Skin epidermis (tissue), 12 donors: ENCODE results near the gene C20orf204.

Experiments
- H3K27ac ChIP-seq, 21 experiments: fragments of 200-600 bp; sonication (generic) in 11 of 21; one replicate each; pipeline ENCODE4 v1.5.0; 2020; ENCODE audit warnings: mild to moderate bottlenecking in 3 of 21, inconsistent platforms in 2 of 21, moderate library complexity in 2 of 21
- H3K4me3 ChIP-seq, 7 experiments: fragments of 200-600 bp; sonication (generic) in 2 of 7; one replicate each; pipeline ENCODE4 v1.5.0; 2020; ENCODE audit warnings: inconsistent platforms in 2 of 7, mild to moderate bottlenecking in 2 of 7, moderate library complexity in 1 of 7

The C20orf204 gene

DNA sequence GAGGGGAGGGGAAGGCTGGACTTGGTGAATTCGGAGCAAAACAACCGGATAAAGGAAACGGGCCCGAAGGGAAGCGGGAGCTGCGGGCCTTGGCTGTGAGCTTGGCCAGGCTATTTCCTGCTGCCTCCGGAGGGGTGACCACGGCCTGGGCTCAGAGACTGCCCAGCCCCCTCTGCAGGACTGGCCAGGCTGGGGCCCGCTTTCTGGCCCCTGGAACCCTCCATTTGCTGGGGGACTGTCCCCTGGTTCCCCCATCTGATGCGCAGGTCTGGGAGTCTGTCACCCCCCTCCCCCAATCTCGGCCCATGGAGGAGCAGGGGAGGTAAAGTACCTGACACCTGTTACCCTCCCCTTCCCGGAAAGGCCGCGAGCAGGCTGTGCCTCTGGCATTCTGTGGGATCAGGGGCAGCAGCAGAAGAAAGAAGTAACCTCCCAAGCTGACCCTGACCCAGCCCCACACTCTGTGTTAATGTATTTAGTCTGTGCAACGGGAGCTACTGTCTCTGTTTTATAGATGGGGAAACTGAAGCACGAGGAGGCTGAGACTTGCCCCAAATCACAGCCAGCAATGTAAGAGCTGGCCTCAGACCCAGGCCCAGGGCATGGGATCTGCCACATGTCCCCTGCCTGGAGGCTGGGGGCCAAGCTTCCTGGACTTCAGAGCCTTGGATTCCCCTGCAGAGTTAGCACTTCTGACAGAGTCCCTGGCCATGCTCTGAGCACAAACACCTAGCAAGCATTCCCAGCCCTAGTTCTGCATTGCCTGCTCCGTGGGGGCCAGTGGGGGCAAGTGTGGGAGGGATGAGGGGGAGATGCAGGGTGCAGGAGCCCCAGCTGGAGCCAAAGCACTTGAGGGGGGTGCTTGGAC is 3.5 kb downstream of the C20orf204 start:
- peak overlapping the region; percentile 37 to 57 (median 48) for H3K4me3 ChIP-seq
- peak overlapping the region in 15 of 21 experiments; percentile 4 to 91 (median 73) for H3K27ac ChIP-seq

- no peak overlapping the region for H3K4me3 ChIP-seq
- peak overlapping the region in 12 of 21 experiments; percentile 3 to 91 (median 74) for H3K27ac ChIP-seq
These were observed 4.5 kb downstream of the C20orf204 start for GRCh38 chr20:64040231-64041039.

GRCh38 chr20:64041040-64041780 is 5.2 kb downstream of the C20orf204 start:
- peak overlapping the region in 3 of 7 experiments; percentile 33 to 44 (median 35) for H3K4me3 ChIP-seq

DNA sequence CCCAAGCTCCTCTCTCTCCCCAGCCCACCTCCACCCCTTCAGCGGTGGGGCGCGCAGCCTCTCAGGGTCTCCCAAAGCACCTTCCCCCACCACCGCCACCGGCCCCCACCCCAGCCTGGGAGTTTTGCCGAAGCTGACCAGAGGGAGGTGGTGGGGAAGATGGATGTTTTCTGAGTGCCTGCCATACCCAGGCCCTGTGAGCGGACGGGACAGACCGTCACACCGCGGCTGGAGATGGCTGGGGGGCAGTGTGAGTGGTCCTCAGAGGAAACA is 5.7 kb downstream of the C20orf204 start:
- Histone ChIP-seq H3K4me3 (peak overlapping the region in 5 of 7 experiments; percentile 33 to 44 (median 41)), H3K27ac (peak overlapping the region in 17 of 21 experiments; percentile 38 to 91 (median 84))

More at GRCh38 chr20:64041040-64041780, 5.2 kb downstream of the C20orf204 start:
- peak overlapping the region in 14 of 21 experiments; percentile 38 to 91 (median 84) for H3K27ac ChIP-seq

DNA sequence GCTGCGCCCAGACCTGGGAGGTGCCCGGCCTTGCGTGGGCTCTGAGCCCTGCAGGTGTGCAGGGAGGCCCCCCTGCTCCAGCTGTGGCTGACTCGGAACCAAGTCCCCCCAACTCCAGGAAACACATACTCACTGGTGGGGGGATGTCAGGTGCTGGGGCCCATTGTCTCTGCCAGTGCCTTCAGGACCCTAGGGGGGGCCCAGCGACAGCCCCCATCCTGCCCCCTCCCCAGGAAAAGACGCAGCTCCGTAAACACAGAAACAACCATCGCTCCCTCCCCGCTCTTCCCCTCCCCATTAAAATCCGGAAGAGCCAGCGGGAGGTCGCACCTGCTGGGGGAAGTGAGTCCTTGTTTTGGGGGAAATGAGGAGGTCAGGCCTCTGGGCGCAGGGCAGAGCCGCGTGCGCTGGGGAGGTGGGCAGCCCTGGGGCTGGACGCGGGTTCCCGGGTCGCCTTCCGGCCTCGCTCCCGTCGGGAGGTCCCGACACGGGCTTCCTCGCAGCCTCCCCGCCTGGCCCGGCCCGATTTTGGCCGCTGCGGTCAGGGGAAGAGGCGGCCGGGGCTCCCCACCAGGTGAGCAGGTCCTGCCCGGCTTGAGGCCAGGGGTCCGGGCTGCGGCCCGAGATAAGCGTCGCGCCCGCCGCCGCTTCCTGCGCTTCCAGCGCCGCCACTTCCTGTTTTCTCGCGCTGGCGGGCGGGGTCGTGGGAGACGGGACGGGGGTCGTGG is 6.2 kb downstream of the C20orf204 start:
- H3K4me3 ChIP-seq, result peak overlapping the region; percentile 32 to 44 (median 35)
- peak overlapping the region in 20 of 21 experiments; percentile 40 to 91 (median 79) for H3K27ac ChIP-seq

DNA sequence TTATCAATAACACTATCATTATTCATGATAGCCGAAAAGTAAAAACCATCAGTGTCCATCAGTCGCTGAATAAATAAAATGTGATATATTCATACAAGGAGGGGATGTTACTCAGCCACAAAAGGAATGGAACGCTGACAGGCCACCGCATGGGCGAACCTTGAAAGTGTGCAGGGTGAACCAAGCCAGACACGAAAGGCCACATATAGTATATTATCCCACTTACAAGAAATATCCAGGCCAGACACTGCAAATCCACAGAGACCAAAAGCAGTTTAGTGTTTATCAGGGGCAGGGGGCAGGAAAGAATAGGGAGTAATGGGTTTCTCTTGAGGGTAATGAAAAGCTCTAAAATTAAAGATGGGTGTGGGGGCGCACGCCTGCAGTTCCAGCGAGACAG is 7.8 kb downstream of the C20orf204 start:
- Histone ChIP-seq H3K27ac (peak overlapping the region in 1 of 21 experiments; percentile 77), H3K4me3 (no peak overlapping the region)

GRCh38 chr20:64044484-64045247 is 8.7 kb downstream of the C20orf204 start:
- Histone ChIP-seq H3K4me3 (no peak overlapping the region), H3K27ac (peak overlapping the region in 6 of 21 experiments; percentile 37 to 77 (median 45))

DNA sequence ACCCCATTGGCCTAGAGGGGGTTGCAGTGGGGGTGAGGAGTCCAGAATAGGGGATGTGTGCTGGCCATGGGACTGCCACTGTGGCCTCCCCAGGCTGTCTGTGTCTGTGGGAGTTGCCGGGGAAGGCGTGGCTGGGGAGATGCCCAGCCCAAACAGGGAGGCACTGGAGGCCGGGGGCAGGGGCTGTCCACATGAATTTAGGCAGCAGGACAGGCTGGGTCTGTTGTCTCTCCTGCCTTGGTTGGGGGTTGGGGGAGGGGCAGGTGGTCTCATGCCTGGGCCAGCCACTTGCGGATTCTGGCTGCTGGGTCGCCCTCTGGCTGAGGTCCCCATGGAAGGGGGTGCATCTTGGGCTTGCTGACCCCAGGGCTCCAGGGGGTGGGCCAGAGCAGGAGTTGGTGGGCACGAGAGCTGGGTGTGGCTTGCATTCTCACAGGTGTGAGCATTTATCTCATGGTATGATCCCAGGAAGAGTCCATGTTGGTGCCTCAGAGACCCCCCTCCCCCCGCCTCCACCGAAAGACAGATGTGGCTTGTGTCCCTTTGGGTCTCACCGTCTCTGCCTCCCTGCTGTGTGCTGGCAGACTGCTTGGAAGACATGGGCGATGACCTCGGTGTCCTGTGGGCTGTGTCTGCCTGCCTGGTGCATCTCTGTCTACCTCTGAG is 9.5 kb downstream of the C20orf204 start:
- H3K4me3 ChIP-seq, result no peak overlapping the region
- peak overlapping the region in 3 of 21 experiments; percentile 9 to 77 (median 52) for H3K27ac ChIP-seq

DNA sequence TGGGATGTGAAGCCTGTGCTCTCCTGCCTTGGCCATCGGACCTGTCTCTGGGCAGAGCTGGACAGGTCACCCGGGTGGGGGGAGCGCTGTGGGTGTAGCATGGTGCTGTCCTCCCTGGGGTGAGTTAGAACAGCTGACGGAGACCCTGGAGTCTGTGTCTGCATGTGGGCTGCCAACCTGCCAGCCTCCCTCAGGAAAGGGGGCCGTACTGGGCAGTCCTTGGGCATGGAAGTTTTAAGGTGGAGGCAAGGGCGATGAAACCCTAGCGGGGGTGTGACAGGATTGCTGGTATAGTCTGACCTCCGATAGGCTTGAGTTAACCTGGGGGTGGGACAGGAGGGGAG is 11.0 kb downstream of the C20orf204 start:
- Histone ChIP-seq H3K27ac (peak overlapping the region in 4 of 21 experiments; percentile 34 to 77 (median 64)), H3K4me3 (peak overlapping the region; percentile 6 to 52 (median 27))

GRCh38 chr20:64047968-64048401 is 12.0 kb downstream of the C20orf204 start:
- Histone ChIP-seq H3K27ac (peak overlapping the region in 7 of 21 experiments; percentile 6 to 77 (median 58)), H3K4me3 (peak overlapping the region; percentile 24 to 52 (median 27))

DNA sequence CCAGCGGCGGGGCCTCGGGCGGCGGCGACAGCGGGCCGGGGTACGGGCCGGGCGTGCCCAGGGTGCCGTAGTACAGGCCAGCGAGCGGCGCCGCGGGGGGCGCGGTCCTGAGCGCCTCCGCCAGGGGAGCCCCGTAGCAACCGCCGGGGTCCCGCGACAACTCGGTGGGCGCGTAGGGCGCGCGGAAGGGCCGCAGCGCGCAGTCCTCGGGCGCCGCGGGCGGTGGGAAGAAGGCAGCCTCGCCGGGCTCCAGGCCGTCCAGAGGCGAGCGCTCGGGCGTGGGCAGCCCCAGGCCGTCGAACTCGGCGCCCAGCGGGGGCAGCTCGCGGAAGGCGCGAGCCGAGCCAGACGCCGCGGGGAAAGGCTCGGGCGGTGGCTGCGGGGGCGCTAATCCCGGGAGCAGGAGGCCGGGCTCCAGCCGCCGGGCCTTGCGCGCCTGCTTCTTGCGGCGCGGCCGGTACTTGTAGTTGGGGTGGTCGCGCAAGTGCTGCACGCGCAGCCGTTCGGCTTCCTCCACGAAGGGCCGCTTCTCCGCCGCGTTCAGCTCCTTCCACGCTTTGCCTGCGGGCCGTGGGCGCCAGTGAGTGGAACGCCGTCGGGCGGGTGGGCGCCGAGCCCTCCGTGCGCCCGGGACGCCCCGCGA is 12.5 kb downstream of the C20orf204 start:
- peak overlapping the region; percentile 24 to 52 (median 27) for H3K4me3 ChIP-seq
- H3K27ac ChIP-seq, result peak overlapping the region in 9 of 21 experiments; percentile 6 to 77 (median 43)

DNA sequence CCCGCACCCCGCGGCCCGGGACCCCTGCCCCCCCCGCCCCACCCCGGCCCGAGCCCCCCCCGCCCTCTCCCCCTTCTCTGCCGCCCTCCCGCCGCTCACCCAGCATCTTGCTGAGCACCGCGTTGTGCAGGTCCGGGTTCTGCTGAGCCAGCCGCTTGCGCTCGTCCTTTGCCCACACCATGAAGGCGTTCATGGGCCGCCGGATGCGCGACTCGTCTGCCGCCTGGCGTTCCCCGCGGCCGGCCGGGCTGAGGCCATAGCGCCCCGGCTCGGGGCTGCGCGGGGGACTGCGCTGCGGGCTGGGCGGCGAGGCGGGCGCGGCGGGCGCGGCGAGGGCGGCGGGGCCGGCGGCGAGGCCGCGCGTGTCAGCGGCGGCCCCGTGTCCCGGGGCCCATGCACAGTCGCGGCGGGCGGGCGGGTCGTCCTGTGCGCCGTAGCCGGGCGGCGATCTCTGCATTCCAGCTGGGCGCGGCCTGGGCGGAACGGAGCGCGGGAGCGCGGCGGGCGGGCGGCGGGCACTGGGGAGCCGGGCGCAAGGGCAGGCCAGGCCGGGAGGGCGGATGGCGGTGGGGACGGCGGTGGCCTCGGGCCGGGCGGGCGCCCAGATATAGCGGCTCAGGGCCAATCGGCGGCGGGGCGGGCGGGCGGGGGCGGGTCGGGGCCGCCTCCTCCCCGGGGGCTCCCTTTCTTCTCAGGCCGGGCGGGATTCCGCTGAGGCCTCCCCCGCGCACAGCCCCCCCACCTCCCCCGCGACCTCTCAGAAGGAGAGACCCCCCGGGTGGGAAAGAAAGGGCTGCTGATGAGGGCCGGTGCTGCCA is 13.3 kb downstream of the C20orf204 start, which contains the start of gene SOX18:
Gene SOX18 (minus strand): TSS at position 580 of the 818 bp plus-strand sequence. CDS start 123 bp downstream, at position 457.
- Histone ChIP-seq H3K4me3 (peak within 1 kb of the TSS; percentile 24 to 52 (median 27)), H3K27ac (peak within 1 kb of the TSS in 19 of 21 experiments; percentile 8 to 85 (median 62))

DNA sequence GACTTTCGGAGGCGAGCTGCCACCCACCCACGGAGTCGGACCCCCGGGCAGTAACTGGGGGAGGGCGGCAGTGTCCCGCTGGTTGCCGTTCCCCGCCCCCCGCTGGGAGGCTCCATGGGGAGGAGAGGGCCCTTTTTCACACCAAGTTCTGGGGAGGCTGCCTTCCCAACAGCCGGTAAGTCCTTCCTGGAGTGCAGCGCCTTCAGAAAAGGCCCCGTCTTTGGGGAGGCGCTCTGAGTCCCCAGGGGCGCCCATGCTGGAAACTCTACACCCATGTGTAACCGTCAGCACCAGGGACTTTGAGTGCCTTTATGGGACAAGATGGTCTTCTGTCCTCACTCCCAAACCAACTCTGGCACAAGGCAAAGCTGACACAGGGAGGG is 13.9 kb downstream of the C20orf204 start:
- H3K4me3 ChIP-seq, result peak overlapping the region in 4 of 7 experiments; percentile 24 to 52 (median 31)
- peak overlapping the region in 18 of 21 experiments; percentile 13 to 85 (median 58) for H3K27ac ChIP-seq

GRCh38 chr20:64050261-64051032 is 14.5 kb downstream of the C20orf204 start:
- peak overlapping the region in 18 of 21 experiments; percentile 13 to 85 (median 61) for H3K27ac ChIP-seq
- H3K4me3 ChIP-seq, result peak overlapping the region in 4 of 7 experiments; percentile 24 to 52 (median 31)

DNA sequence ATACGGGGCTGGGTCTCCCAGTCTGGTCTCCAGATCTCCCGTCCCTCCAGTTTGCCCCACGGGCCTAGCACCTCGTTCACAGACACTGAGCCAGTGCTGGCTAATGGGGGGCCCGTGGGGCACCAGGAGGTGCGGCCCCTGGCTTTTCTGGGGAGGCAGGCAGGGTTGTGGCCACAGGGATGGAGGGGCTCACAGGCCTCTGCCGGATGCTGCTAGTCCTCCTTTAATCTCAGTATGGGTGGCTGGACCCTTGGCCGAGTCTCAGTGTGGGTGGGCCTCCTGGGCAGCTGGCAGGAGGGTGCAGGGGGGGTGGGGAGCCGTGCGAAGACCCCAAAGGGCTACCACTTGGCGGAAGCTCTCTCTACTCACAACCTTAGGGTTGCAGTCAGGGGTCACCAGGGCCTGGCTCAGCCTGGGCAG is 15.1 kb downstream of the C20orf204 start:
- peak overlapping the region in 17 of 21 experiments; percentile 5 to 85 (median 56) for H3K27ac ChIP-seq
- H3K4me3 ChIP-seq, result no peak overlapping the region
